ENCODE data around the gene COPS8. TPM values are rescaled to one million over a fixed set of nuclear protein-coding genes. Genes with fewer than 3 reads are reported as not detected.
A peak's percentile ranks its signal among the peaks of the same experiment; 100 is the strongest.

COPS8 gene
- total RNA-seq, 1 donor from 2014 or later = 59.7 TPM

DNA sequence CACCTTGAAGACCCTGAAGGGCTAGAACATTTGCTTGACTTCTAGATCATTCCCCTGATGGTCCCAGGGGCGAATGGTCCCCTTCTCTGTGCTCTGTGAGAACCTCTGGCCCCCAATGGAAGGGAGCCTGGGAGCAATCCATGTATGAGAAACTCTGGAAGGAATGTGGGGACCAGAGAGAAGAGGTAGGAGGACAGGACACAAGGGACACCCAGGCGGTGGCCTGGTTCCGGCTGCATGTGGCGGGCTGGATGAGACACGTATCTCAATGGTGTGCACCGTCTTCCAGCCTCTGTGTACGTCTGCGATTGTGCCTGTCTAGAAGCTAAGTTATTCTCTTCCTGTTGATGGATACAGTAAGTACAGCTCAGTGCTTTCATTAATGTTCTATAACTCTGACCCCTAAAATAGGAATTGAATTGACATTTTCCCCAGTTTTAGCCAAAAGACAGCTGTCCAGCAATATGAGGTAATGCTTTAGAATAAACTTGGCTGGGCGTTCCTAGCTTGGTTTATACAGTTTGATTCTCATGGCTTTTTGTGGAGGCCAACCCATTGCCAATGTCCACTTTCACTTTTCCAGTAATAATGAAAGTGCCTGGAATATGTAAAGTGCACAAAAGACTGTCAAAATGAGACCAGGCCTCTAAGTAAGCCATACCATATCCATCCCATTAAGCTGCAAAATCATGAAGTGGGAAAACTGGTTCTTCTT lies 30.1 kb upstream of the COPS8 start:
- no peak for DNase-seq (ENCODE audit: low spot score in 2 of 2, unreplicated experiment in 2 of 2)
- Mint-ChIP-seq H3K27me3 (ENCODE audit: low read depth) (no peaks in the 10 kb centered on the region), H3K4me3 (no peak overlapping the region), H3K4me1 (peaks cover 57% of the 10 kb centered on the region), H3K27ac (no peak overlapping the region), H3K9me3 (no peaks in the 10 kb centered on the region), H3K36me3 (no peaks in the 10 kb centered on the region)
- TF ChIP-seq, protein P1, sequence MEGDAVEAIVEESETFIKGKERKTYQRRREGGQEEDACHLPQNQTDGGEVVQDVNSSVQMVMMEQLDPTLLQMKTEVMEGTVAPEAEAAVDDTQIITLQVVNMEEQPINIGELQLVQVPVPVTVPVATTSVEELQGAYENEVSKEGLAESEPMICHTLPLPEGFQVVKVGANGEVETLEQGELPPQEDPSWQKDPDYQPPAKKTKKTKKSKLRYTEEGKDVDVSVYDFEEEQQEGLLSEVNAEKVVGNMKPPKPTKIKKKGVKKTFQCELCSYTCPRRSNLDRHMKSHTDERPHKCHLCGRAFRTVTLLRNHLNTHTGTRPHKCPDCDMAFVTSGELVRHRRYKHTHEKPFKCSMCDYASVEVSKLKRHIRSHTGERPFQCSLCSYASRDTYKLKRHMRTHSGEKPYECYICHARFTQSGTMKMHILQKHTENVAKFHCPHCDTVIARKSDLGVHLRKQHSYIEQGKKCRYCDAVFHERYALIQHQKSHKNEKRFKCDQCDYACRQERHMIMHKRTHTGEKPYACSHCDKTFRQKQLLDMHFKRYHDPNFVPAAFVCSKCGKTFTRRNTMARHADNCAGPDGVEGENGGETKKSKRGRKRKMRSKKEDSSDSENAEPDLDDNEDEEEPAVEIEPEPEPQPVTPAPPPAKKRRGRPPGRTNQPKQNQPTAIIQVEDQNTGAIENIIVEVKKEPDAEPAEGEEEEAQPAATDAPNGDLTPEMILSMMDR (IDR thresholded peaks at IDR 0.05; ENCODE audit: unreplicated experiment) = no peak

DNA sequence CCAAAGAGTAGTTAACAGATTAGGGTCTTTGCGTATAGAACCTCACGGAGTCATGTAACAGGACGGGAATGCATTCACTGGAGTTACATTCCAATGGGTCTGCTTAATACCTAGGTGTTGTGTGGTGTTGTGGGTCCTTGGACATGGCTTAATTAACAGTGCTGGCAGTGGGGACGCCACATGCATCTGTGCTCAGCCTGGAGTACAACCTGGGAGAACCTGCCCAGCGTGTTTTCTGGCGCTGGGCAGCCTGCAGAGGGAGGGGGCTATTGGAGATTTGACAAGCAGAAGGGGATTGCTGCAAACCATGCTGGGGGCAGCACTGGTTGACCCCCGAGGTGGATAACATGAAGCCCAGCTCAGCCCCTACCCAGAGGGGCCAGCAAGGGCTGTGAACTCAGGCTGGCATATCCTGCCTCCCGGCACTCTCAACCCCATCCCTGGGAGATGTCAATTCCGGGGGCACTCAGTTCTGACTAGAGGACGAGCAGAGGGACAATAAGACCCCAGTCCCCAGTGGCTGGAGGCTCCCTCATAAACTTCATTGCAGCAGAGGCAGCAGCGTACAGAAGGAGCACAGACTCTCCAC lies 29.3 kb upstream of the COPS8 start:
- TF ChIP-seq, protein P1 (IDR thresholded peaks at IDR 0.05; ENCODE audit: unreplicated experiment) = no peak
- Mint-ChIP-seq H3K4me3 (no peak overlapping the region), H3K9me3 (no peaks in the 10 kb centered on the region), H3K4me1 (peaks cover 60% of the 10 kb centered on the region), H3K36me3 (no peaks in the 10 kb centered on the region), H3K27me3 (ENCODE audit: low read depth) (no peaks in the 10 kb centered on the region), H3K27ac (peak overlapping the region; percentile 40)
- DNase-seq (ENCODE audit: low spot score in 2 of 2, unreplicated experiment in 2 of 2) = no peak

DNA sequence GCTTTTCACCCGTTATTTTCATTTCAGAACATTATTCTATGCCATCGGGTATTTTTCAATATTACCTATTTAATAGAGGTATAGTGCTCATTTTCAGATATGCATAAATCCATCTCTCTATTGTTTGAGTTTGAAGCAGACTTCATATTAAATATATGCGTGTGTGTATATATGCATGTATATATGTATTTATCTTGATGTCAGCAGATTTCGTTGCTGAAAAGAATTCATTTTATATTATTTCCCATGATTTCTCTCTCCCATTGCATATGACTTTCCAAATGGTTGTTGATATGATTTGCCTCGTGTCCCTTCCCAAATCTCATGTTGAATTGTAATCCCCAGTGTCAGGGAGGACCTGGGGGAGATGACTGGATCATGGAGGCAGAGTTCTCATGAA lies 28.6 kb upstream of the COPS8 start:
- H3K36me3 Mint-ChIP-seq = no peaks in the 10 kb centered on the region
- DNase-seq (ENCODE audit: low spot score in 2 of 2, unreplicated experiment in 2 of 2) = no peak
- H3K27me3 Mint-ChIP-seq (ENCODE audit: low read depth) = no peaks in the 10 kb centered on the region
- no peaks in the 10 kb centered on the region for H3K9me3 Mint-ChIP-seq
- H3K4me3 Mint-ChIP-seq = no peak overlapping the region
- no peak overlapping the region for H3K27ac Mint-ChIP-seq
- H3K4me1 Mint-ChIP-seq = peaks cover 60% of the 10 kb centered on the region
- TF ChIP-seq, protein P1 (IDR thresholded peaks at IDR 0.05; ENCODE audit: unreplicated experiment) = no peak

DNA sequence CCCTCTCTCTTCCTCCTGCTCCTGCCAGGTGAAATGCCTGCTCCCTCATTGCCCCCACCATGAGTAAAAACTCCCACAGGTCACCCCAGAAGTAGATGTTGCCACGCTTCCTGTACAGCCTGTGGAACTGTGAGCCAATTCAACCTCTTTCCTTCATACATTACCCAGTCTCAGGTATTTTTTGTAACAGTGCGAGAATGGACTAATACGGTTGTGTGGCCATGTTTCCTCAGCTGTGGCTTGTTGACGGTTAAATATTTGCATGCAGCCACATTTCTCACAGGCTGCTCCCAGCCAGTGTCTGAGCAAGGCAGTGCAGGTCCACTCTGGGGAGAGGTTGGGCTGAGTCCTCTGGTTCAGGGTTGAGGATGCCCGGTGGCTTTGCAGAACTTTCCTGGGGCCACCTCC lies 27.8 kb upstream of the COPS8 start:
- Mint-ChIP-seq H3K36me3 (no peaks in the 10 kb centered on the region), H3K4me1 (peaks cover 55% of the 10 kb centered on the region), H3K27me3 (ENCODE audit: low read depth) (no peaks in the 10 kb centered on the region), H3K4me3 (no peak overlapping the region), H3K27ac (no peak overlapping the region), H3K9me3 (no peaks in the 10 kb centered on the region)
- TF ChIP-seq, protein P1 (IDR thresholded peaks at IDR 0.05; ENCODE audit: unreplicated experiment) = no peak
- no peak for DNase-seq (ENCODE audit: low spot score in 2 of 2, unreplicated experiment in 2 of 2)

DNA sequence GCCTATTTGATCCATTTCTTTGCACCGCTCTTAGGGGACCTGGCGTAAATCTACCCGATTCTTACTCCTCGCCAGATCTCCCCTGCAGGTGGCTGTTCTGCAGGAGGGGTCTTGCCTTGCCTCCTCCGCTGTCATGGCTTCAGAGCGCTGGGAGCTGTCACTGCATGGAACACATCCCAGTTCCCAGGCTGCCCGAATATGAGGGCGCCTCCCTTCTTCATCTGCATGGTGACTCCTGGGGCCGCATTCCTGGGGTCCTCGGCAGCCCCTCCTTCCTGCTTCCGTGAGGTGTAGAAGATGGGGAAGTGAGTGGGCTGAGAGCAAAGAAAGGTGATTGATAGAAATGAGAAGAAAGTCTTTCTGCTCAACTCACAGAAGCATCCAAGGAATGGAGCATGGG lies 27.3 kb upstream of the COPS8 start:
- Mint-ChIP-seq H3K36me3 (no peaks in the 10 kb centered on the region), H3K4me3 (peak overlapping the region; percentile 22), H3K4me1 (peaks cover 50% of the 10 kb centered on the region), H3K27ac (peak overlapping the region; percentile 51), H3K27me3 (ENCODE audit: low read depth) (no peaks in the 10 kb centered on the region), H3K9me3 (no peaks in the 10 kb centered on the region)
- TF ChIP-seq, protein P1 (IDR thresholded peaks at IDR 0.05; ENCODE audit: unreplicated experiment) = no peak
- no peak for DNase-seq (ENCODE audit: low spot score in 2 of 2, unreplicated experiment in 2 of 2)

Data from mesothelial cell of epicardium (in vitro differentiated cells).